H7 (cell line): Measurements from ENCODE around the gene SAFB2. TPM values are rescaled to one million over a fixed set of nuclear protein-coding genes. Genes with fewer than 3 reads are reported as not detected.

Experiments
- DNase-seq: peaks from one replicate; pipeline ENCODE4 v3.0.0; 2012
- H3K27me3 ChIP-seq: 2 replicates; pipeline ENCODE4 v1.6.0; 2011; ENCODE audit warnings: mild to moderate bottlenecking, low read length; ENCODE audit not compliant: control insufficient read depth, insufficient read depth
- H3K36me3 ChIP-seq: replicated peaks from 2 replicates; pipeline ENCODE4 v1.5.1; 2011; ENCODE audit warnings: low read length; ENCODE audit not compliant: control insufficient read depth, insufficient read depth
- H3K4me3 ChIP-seq: 2 replicates; pipeline ENCODE4 v1.5.1; 2011; ENCODE audit warnings: low read depth, mild to moderate bottlenecking, control low read depth, low read length, moderate library complexity; ENCODE audit not compliant: insufficient read depth
- total RNA-seq: library from RNA; depleted of rRNA; stranded (reverse); fragments of >200 nt; shearing (Covaris generic); gene quantifications from 2 replicates; pipeline ENCODE4 v1.2.3, GENCODE V29; 2014

SAFB2 gene
- total RNA-seq, 1 experiment from 2014 or later, result 26.6 TPM

DNA sequence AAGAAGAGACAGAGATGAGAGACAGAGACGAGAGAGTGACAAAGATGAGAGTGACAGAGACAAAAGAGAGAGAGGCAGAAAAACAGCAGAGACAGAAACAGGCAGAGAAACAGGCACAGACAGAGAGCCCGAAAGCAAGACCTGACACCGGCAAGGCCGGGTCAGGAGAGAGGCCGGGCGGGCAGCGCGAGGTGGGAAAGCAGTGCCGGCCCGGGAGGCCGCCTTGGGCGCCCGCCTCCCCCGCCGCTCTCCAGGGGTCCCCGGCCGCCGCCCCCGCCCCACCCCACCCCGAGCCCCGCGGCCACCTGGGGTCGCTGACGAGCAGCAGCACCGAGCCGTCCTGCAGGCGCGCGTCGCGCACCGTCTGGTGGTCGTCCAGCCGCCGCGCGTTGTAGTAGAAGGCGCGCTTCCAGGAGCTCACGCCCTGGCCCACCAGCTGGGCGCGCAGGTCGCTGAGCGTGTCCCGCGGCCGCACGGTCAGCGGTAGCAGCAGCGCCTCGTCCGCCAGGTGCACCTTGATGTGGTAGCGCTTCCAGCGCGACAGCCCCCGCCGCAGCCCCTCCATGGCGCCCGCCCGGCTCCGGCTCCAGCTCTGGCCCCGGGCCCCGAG is 55.1 kb downstream of the SAFB2 start, which contains the start of gene TINCR:
TINCR (minus strand) TSS at position 594 of the 610 bp plus-strand sequence.
- H3K36me3 ChIP-seq, result no peaks in the 10 kb centered on the region
- H3K4me3 ChIP-seq, result peak within 1 kb of the TSS; percentile 53
- peaks cover 16% of the 10 kb centered on the region for H3K27me3 ChIP-seq
- peak; percentile 91 for DNase-seq

DNA sequence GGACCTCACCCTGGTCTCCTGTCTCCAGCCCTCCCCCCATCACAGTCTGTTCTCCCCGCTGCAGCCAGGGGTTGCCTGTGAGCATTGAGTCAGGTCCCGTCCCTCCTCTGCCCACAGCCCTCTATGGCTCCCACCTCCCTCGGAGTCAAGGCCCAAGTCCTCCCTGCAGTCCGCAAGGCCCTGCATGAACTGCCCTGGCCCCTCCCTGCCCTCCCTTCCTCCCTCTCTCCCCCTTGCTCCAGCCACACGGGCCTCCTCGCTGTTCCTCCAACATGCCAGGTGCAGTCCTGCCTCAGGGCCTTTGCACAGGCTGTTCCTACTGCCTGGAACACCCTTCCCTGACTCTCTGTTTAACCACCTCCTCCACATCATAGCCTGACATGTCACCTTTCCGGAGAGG is 57.6 kb downstream of the SAFB2 start:
- H3K27me3 ChIP-seq, result peaks cover 16% of the 10 kb centered on the region
- H3K4me3 ChIP-seq, result no peak overlapping the region
- no peaks in the 10 kb centered on the region for H3K36me3 ChIP-seq
- DNase-seq, result no peak

DNA sequence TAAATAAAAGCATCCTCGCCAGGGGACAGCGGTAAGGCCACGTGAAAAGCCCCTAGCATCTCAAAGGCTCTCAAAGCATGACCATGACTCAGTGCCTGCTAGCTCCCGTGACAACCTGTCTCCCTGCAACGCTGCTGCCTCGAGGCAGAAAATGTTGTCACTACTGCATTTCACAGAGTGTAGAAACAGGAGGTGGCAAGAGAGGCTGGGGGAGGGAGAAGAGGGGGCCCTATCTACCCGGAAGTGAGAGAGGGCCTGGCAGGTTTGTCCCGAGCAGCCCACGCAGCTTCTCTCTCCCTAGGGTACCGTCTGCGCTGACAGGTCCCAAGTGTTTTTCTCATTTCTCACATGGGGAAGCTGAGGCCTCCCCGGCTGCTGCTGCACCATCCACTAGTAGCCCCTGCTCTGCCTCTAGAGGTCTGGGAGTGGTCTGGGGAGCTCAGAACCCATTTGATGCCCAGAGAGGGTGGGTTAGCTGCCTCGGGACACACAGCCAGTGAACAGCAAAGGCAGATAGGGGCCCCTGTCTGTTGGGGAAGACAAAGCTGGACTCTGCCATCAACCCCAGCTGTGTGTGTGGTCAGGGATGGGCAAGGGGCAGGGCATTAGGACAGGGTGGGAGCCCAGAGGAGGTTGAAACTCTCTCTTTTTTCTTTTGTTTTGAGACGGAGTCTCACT is 58.5 kb downstream of the SAFB2 start:
- Histone ChIP-seq H3K36me3 (no peaks in the 10 kb centered on the region), H3K27me3 (peaks cover 16% of the 10 kb centered on the region), H3K4me3 (no peak overlapping the region)
- DNase-seq, result no peak

DNA sequence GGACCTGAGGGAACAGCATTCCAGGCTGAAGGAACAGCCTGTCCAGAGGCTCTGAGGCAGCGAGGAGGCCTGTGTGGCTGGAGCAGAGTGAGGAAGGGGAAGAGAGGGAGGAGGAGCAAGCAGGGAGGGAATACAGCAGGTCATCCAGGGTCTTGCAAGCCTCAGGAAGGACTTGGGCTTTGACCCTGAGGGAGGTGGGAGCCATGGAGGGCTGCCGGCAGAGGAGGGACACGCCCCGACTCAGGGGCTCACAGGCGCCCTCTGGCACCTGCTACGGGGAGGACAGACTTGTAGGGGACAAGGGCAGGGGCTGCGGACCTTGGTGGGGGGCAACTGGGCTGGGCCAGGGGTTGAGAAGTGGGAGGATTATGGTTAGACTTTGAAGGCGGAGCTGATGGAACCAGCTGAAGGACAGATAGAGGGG is 59.6 kb downstream of the SAFB2 start:
- Histone ChIP-seq H3K36me3 (no peaks in the 10 kb centered on the region), H3K4me3 (no peak overlapping the region), H3K27me3 (peaks cover 12% of the 10 kb centered on the region)
- DNase-seq, result peak; percentile 78

DNA sequence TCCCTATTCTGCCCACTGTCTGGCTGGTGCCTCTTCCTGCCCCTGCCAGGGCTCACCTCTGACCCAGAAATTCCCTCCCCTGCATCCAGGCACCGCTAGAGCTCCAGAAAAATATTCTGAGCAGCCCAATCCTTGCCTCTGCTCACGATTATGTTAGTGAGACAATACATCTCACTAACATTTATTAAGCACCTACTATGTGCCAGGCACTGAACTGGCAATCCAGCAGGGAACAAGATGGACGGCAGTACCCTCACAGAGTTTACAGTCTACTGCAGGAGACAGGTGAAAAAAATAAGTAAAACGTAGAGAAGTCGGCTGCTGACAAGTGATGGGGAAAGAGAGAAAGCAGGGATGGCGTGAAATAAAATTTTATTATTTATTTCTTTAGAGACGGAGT is 60.3 kb downstream of the SAFB2 start:
- no peak for DNase-seq
- Histone ChIP-seq H3K27me3 (peaks cover 6% of the 10 kb centered on the region; the same call in 1 of the 2 replicates), H3K36me3 (no peaks in the 10 kb centered on the region), H3K4me3 (no peak overlapping the region)

DNA sequence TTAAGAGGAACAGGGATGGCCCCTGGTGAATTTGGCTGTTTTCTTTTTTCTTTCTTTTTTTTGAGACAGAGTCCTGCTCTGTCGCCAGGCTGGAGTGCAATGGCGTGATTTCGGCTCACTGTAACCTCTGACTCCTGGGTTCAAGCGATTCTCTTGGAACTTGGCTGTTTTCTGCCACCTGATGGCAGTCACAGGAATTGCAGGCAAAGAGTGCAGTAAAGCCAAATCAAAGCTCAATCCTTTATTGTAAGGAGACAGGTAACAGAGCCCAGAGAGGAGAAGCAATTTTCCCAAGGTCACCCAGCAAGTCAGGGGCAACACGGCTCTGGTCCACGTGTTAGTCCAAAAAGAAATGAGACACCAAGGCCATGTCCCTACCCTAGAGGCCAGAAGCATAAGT is 61.0 kb downstream of the SAFB2 start:
- DNase-seq, result peak; percentile 67
- H3K27me3 ChIP-seq, result peaks cover 2% of the 10 kb centered on the region; the same call in 1 of the 2 replicates
- H3K36me3 ChIP-seq, result no peaks in the 10 kb centered on the region
- no peak overlapping the region for H3K4me3 ChIP-seq

DNA sequence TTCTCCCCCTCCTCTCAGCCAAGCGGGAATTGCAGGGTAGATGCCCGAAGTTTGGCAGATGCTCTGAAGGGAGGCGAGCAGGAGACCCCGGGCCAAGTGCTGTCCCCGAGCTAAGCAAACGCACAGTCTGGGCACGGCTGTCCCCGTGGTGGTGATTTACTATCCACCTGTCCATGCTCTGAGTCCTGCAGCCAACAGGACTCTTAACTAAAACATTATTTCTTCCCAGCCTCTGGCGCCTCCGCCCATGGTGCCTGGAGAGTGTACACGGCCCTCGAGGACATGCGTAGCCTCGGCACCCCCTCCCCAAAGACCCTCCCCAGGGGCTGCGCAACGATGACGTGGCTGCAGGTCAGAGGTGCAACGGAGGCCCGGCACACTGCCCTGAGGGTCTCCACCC is 62.4 kb downstream of the SAFB2 start:
- Histone ChIP-seq H3K36me3 (no peaks in the 10 kb centered on the region), H3K27me3 (no peaks in the 10 kb centered on the region), H3K4me3 (no peak overlapping the region)
- peak; percentile 58 for DNase-seq

DNA sequence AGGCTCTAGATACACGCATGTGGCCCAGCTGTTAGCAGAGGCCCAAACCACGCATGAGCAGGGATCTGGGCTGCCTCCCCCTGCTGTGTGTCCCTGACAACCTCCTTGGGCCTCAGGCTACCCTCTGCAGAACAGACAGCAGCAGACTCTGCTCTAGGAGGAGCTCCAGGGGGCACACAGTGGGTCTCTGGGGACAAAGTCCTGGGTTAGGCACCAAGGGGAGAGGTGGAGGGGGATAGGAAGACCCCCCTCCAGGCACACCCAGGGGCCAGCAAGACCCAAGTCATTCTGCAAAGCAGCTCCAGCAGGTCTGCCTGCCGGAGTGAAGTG is 62.8 kb downstream of the SAFB2 start:
- no peak overlapping the region for H3K4me3 ChIP-seq
- DNase-seq, result peak; percentile 57
- no peaks in the 10 kb centered on the region for H3K36me3 ChIP-seq
- H3K27me3 ChIP-seq, result no peaks in the 10 kb centered on the region

DNA sequence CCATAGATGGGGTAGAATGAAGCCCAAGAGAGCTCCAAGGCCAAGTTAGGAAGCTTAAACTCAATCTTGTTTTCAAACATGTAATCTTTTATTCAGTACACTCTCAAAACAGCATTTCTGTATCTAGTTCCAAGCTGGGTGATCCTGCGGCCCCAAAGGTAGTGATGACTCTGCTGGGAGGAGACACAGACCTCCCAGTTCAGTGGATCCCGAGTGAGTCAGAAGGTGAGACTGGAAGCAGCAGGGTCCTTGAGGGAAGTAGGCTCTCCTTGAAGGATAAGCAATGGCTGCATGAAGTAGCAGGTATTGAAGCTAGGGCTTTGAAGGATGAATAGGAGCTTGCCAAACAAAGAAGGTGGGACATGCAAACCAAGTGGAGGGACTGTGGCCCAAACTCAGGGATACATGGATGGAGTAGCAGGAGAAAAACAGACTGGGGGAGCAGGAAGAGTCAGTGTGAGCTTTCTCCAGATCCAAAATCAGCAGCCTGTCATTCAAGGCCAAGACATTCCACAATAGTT is 64.4 kb downstream of the SAFB2 start:
- H3K4me3 ChIP-seq, result no peak overlapping the region
- no peaks in the 10 kb centered on the region for H3K36me3 ChIP-seq
- H3K27me3 ChIP-seq, result no peaks in the 10 kb centered on the region
- no peak for DNase-seq

DNA sequence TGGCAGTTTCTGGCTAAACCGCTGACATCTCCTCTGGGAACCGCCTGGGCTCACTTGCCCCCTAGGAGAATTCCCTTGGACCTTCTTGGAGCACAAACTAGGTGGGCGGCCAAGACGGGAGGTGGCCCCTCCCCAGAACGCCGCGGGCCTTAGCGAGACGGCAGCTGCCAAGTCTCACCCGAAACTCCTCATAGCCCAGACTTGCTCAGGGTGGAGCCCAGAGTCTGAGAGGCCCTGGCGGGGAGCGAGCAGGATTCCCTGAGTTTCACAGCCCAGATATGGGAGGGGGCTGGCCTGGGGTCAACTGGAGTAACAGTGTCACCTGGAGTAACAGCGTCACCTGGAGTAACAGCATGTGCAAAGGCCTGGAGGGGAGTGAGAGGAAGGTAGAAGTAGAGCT is 64.9 kb downstream of the SAFB2 start:
- Histone ChIP-seq H3K4me3 (no peak overlapping the region), H3K27me3 (no peaks in the 10 kb centered on the region), H3K36me3 (no peaks in the 10 kb centered on the region)
- DNase-seq, result peak; percentile 50

DNA sequence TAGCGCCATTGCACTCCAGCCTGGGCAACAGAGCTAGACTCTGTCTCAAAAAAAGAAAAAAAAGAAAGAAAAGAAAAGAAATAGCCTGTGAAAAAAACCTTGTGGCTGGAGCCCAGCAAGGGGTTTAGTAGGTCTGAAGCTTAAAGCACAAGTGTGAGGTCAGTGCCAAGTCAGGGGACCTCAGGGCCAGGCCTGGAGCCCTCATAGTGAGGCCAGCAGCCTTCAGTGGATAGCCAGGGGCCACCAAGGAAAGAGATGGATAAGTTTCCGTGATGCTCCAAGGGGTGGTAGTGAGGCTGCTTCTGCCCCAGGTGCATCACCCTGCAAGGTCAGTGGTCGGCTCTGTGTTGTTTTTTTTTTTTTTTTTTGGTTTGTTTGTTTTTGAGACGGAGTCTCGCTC is 67.7 kb downstream of the SAFB2 start:
- DNase-seq, result no peak
- Histone ChIP-seq H3K36me3 (no peaks in the 10 kb centered on the region), H3K27me3 (no peaks in the 10 kb centered on the region), H3K4me3 (no peak overlapping the region)

DNA sequence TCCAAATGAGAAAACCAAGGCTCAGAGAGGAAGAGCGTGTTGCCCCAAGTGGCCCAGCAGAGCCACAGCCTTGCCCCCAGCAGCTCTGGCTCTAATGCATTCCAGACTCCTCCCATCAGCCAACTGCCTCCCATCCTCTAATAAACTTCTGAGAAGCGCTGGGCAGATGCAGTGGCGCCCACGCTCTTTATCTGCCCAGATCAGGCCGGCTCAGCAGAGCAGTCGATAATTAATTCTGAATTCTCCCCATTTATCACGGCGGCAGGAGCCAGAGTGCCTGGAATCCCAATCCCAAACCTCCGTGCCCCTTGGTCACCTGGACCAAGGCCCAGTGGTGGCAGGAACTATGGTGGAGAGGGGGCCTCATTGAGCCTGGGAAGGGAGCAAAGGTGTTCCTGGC is 68.7 kb downstream of the SAFB2 start:
- H3K36me3 ChIP-seq, result no peaks in the 10 kb centered on the region
- DNase-seq, result no peak
- no peaks in the 10 kb centered on the region for H3K27me3 ChIP-seq
- no peak overlapping the region for H3K4me3 ChIP-seq

DNA sequence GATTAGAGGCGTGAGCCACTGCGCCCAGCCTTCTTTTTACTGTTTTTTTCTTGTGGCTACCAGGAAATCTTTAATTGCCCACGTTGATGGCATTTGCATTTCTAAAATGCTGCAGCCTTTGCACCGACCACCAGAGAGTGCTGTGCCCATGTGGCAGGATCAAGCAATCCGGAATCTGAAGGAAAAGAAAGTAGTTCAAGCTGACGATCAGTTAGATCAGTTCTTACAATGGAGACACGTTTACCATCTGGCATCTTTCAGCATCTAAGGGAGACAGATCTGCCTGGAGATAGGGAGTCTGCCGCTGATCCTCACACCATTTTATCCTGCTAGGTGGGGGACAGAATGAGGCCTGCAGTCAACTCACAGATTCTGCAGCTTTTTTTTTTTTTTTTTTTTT is 74.7 kb downstream of the SAFB2 start:
- H3K4me3 ChIP-seq, result no peak overlapping the region
- DNase-seq, result peak; percentile 86
- no peaks in the 10 kb centered on the region for H3K36me3 ChIP-seq
- H3K27me3 ChIP-seq, result no peaks in the 10 kb centered on the region

DNA sequence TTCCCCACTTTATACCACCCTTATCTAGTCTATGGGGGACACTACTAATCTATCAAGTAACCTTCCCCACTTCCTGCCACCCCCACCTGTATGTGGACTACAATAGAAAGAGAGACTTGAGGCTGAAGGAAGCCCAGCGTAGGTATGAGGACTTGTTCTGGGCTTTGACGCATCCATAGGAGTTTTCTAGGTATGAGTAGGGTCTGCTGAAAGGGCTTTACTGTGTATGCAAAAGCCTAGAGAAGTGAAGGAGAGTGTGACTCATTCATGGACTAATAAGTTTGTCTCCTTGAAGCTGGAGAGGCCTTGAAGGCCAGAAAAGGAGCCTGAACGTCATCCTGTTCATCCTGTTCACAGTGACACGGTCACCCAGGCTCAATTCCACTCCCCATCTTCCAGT is 76.6 kb downstream of the SAFB2 start:
- DNase-seq, result no peak

DNA sequence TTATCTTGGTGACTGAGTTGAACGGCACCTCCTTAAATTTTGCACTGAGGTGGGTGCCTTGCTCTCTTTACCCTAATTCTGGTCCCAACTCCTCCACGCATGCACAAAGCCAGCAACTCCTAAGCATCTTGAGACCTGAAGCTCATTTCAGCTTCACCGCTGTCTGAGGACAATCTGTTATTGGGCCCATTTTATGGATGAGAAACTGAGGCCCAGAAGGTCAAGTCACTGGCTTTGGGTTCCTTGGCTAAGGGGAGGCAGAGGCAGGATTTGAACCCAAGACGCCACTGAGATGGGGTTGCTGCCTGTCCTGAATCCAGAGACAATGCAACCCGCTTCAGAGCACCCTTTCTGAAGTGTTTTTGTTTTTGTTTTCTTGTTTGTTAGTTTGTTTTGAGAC is 77.5 kb downstream of the SAFB2 start:
- H3K36me3 ChIP-seq, result no peaks in the 10 kb centered on the region
- H3K27me3 ChIP-seq, result no peaks in the 10 kb centered on the region
- DNase-seq, result no peak
- no peak overlapping the region for H3K4me3 ChIP-seq

More for the DNA sequence above, 76.6 kb downstream of the SAFB2 start:
- H3K36me3 ChIP-seq, result no peaks in the 10 kb centered on the region
- H3K27me3 ChIP-seq, result no peaks in the 10 kb centered on the region
- H3K4me3 ChIP-seq, result no peak overlapping the region
